Measurements from ENCODE around the gene MAP3K3.
A peak's percentile ranks its signal among the peaks of the same experiment; 100 is the strongest.
"Not testable (repeated sequence)": the region's sequence is repeated elsewhere in the genome, so short reads cannot be mapped to it uniquely, and the experiment has no call there.

MAP3K3 gene

GRCh38 chr17:63716426-63716825 lies 94.2 kb downstream of the MAP3K3 start:
- no peak for DNase-seq

DNA sequence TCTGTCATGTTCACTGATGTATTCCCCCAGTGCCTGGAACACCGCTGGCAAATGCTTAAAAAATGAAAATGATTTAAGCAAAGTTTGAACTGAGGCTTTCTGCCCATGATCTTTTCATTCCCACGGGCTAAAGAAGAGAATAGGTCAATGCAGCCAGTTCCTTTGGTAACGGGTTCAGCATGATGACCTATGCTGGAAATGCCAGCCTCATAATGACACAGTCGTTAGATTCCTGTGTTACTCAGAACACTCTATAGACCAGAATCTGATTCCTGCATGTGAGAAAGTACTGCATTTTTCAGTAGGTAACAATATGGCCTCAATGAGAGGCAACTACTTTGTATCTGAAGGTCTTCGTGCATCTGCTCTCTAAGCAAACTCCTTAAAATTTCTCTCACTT lies 96.8 kb downstream of the MAP3K3 start:
- no peak for DNase-seq

DNA sequence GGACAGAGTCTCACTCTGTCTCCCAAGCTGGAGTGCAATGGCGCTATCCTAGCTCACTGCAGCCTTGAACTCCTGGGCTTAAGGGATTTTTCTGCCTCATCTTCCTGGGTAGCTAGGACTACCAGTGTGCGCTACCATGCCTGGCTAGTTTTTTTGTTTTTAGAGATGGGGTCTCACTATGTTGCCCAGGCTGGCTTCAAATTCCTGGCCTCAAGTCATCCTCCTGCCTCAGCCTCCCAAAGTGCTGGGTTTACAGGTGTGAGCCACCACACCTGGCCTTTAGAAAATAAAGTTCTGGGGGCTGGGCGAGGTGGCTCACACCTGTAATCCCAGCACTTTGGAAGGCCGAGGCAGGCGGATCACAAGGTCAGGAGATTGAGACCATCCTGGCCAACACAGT lies 98.0 kb downstream of the MAP3K3 start:
- not testable (repeated sequence) for DNase-seq

- no peak for DNase-seq
Measured at GRCh38 chr17:63722403-63722802, 100.2 kb downstream of the MAP3K3 start.

DNA sequence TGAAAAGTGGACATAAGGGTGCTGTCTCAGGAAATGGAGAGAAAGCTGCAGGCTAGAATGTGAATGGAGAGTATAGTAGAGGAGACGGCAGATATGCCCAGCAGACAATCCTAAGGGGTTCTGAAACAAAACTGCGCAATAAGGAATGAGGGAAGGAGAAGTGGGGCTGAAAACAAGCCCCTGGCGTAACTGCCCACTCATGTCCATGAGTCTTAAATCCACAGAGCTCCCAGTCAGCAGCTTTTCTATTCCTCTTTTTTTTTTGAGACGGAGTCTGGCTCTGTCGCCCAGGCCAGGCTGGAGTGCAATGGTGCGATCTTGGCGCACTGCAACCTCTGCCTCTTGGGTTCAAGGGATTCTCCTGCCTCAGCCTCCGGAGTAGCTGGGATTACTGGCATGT lies 113.5 kb downstream of the MAP3K3 start:
- DNase-seq = no peak

DNA sequence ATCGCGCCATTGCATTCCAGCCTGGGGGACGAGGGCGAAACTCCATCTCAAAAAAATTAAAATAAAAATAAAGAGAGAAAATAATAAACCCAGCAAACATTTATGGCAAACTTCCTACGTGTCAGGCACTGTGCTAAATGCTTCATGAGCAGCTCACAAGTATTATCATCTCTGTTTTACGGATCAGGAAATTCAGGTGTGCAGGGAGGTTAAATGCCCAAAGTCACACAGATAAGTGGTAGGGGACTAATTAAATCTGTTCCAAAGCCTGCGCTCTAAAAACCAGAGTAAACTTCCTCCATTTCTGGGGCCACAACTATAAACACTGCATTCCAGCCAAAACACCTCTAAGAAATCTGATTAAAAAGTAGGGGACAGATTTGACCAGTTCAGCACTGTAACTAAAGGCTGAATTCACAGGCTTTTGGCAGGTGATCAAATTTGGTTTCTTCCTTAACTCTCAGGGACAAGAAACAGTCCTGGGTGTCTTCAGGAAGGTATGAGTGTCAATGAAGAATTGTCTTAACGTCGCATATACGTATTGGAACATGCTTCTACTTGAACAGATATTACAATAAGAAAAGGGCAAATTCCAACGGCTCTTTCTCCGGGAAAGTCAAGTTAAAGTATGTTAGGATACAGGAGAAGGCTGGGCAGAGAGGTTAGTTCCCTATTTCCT lies 118.4 kb downstream of the MAP3K3 start:
- no peak for DNase-seq

- DNase-seq = no peak
Measured at GRCh38 chr17:63741143-63741407, 118.9 kb downstream of the MAP3K3 start.

DNA sequence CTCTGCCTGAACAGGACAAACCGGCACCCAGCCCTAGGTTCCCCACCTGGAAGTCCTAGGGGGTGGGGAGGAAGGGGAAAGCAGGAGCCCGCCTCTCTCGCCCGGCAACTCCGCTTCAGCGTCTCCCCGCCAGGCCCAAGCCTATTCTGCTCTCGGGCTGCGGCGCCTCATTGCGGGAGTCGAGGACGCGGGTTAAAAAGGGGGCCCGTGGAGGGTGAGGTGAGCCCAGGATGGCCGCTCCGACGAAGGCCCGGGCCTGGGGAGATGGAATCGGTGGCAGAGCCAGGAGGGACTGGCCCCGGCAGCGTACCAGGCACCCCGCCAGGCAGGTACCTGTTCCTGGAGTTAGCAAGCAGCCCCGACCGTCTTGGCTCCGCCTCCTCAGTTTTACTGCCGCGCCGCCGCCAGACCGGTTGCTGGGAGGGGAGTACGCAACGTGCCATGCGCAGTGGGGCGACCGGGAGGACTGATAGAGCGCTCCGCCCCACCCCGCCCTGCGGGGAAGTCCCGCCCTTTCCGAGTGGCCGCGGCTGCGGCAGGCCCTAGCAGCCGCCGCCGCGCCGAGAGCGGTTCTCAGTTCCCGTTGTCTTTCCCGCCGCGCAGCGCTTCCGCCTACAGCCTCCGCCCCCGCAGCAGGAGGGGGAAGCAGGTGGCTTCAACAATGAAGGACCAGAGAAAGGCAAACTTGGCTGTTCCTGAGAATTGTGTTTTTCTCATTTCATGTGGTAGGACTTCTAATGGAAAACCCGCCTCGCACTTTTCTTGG lies 119.4 kb downstream of the MAP3K3 start, which contains the start of gene STRADA:
TSS of gene STRADA (minus strand) at position 392 of the 766 bp plus-strand sequence. CDS start 13,430 bp downstream, outside the sequence.
- DNase-seq = peak; percentile 97

All from NCI-H2029 (cell line).